HepG2 (cell line): ENCODE data around the gene PA2G4. TPM values are rescaled to one million over a fixed set of nuclear protein-coding genes. Genes with fewer than 3 reads are reported as not detected.

ENCODE experiments used
- ATAC-seq: fragments of 200-7000 bp; cut with Tn5 transposase; 3 replicates; pipeline ENCODE4 v1.9.1; 2020; ENCODE audit warnings: mild to moderate bottlenecking, moderate library complexity
- BruUV-seq: library from RNA; stranded (reverse); fragments of 400-500 nt; replicated peaks from 2 replicates; lab custom pipeline; 2021; lab: Mats Ljungman, UMichigan
- CTCF ChIA-PET: fragments of 300-600 bp; formaldehyde crosslinking; extraction: SDS; loops from one replicate; lab custom pipeline; 2021; ENCODE audit warnings: low total read pairs, inconsistent platforms, low intra/inter-chr PET ratio; lab: Yijun Ruan, JAX
- POLR2A ChIA-PET: fragments of 350-600 bp; sonication (Branson Sonifier 250); formaldehyde crosslinking; loops from one replicate; lab custom pipeline; 2020; ENCODE audit warnings: antibody characterized with exemption, inconsistent platforms; lab: Yijun Ruan, JAX
- DNase-seq: peaks from one replicate; pipeline ENCODE4 v3.0.0-alpha.2; 2015; ENCODE audit warnings: low spot score
- FAIRE-seq: peaks from 3 replicates; lab custom pipeline; 2011; peaks lifted over from hg19 to GRCh38; lab: Jason Lieb, UNC
- H2AFZ ChIP-seq: one replicate; pipeline ENCODE4 v1.6.1; 2011; ENCODE audit warnings: low read length, inconsistent platforms
- H3K27ac ChIP-seq: fragments of 300-600 bp; 3 replicates; pipeline ENCODE4 v1.8.0; 2011; ENCODE audit warnings: mixed run types, mild to moderate bottlenecking, mixed read lengths, low read length, inconsistent platforms; ENCODE audit not compliant: insufficient read depth; ENCODE audit errors: extremely low read length
- H3K27me3 ChIP-seq, 2 experiments: fragments of 200-600 bp in 1 of 2; 2 replicates in 1 of 2; 3 replicates in 1 of 2; pipeline versions ENCODE4 v1.6.0 to v1.8.0; 2011; ENCODE audit warnings: low read length in 2 of 2, mild to moderate bottlenecking in 2 of 2, moderate library complexity in 2 of 2, inconsistent platforms in 1 of 2; ENCODE audit not compliant: insufficient read depth in 2 of 2, control insufficient read depth in 1 of 2
- H3K36me3 ChIP-seq, 2 experiments: fragments of 200-600 bp in 1 of 2; replicated peaks in 1 of 2; 2 replicates in 1 of 2; 3 replicates in 1 of 2; pipeline versions ENCODE4 v1.5.1 to v1.8.0; 2011; ENCODE audit warnings: low read length in 2 of 2, inconsistent platforms in 1 of 2; ENCODE audit not compliant: insufficient read depth in 2 of 2, control insufficient read depth in 1 of 2
- H3K4me1 ChIP-seq: 2 replicates; pipeline ENCODE4 v1.5.1; 2012; ENCODE audit warnings: low read length, inconsistent platforms; ENCODE audit not compliant: insufficient read depth
- H3K4me2 ChIP-seq: 2 replicates; pipeline ENCODE4 v1.6.0; 2011; ENCODE audit warnings: low read depth, low read length, inconsistent platforms
- H3K4me3 ChIP-seq, 3 experiments: fragments of 200-600 bp in 1 of 3; sonication (generic), shearing (Covaris generic) in 1 of 3; replicated peaks in 1 of 3; 2 replicates each; pipeline ENCODE4 v1.5.1; 2011 to 2016; ENCODE audit warnings: low read length in 3 of 3, inconsistent platforms in 2 of 3, low read depth in 2 of 3, mild to moderate bottlenecking in 2 of 3, control low read depth in 1 of 3, mixed read lengths in 1 of 3; ENCODE audit not compliant: insufficient read depth in 1 of 3
- H3K79me2 ChIP-seq: one replicate; pipeline ENCODE4 v1.6.1; 2011; ENCODE audit warnings: low read length, inconsistent platforms; ENCODE audit not compliant: insufficient read depth
- H3K9ac ChIP-seq: 2 replicates; pipeline ENCODE4 v1.6.0; 2011; ENCODE audit warnings: mild to moderate bottlenecking, low read depth, low read length, inconsistent platforms; ENCODE audit not compliant: insufficient read depth
- H3K9me3 ChIP-seq: 2 replicates; pipeline ENCODE4 v1.5.1; 2012; ENCODE audit warnings: mild to moderate bottlenecking, low read length
- H4K20me1 ChIP-seq: 2 replicates; pipeline ENCODE4 v1.6.0; 2011; ENCODE audit warnings: inconsistent platforms, mild to moderate bottlenecking, low read length, moderate library complexity; ENCODE audit not compliant: insufficient read depth
- ARID2 ChIP-seq: sonication (generic); formaldehyde crosslinking; IDR thresholded peaks from 2 replicates; pipeline ENCODE4 v1.8.1; 2022; ENCODE audit warnings: mild to moderate bottlenecking, missing genetic modification reagents, borderline replicate concordance
- SP1 ChIP-seq, 2 experiments: fragments of 450-650 bp in 1 of 2; sonication (generic) in 1 of 2; formaldehyde crosslinking in 1 of 2; IDR thresholded peaks; 2 replicates each; pipeline versions ENCODE4 v1.4.0 to v1.6.1; 2016 to 2020; ENCODE audit warnings: missing genetic modification reagents in 1 of 2
- TBP ChIP-seq: sonication (generic); formaldehyde crosslinking; IDR thresholded peaks from 2 replicates; pipeline ENCODE4 v1.5.0; 2020; ENCODE audit warnings: missing genetic modification reagents
- TFE3 ChIP-seq: IDR thresholded peaks from 2 replicates; pipeline ENCODE4 v1.6.1; 2016
- ZBTB3 ChIP-seq: sonication (generic); formaldehyde crosslinking; IDR thresholded peaks from 2 replicates; pipeline ENCODE4 v1.4.0; 2020; ENCODE audit warnings: low read depth, mild to moderate bottlenecking, moderate library complexity, missing genetic modification reagents, borderline replicate concordance
- ZNF256 ChIP-seq: sonication (generic); formaldehyde crosslinking; conservative IDR thresholded peaks from 2 replicates; pipeline ENCODE4 v1.4.0; 2020; ENCODE audit warnings: missing genetic modification reagents
- ZNF441 ChIP-seq: sonication (generic); formaldehyde crosslinking; IDR thresholded peaks from 2 replicates; pipeline ENCODE4 v1.7.0; 2021; ENCODE audit warnings: missing genetic modification reagents, borderline replicate concordance
- ZNF543 ChIP-seq: sonication (generic); formaldehyde crosslinking; IDR thresholded peaks from 2 replicates; pipeline ENCODE4 v1.4.0; 2020; ENCODE audit warnings: mild to moderate bottlenecking, missing genetic modification reagents
- ZNF574 ChIP-seq: sonication (generic); formaldehyde crosslinking; IDR thresholded peaks from 2 replicates; pipeline ENCODE4 v1.4.0; 2020; ENCODE audit warnings: missing genetic modification reagents
- WGBS: methylation state at CpG from one replicate; pipeline ENCODE4 v1.1.6; 2017; ENCODE audit warnings: low lambda C conversion rate; 5-methylcytosine and 5-hydroxymethylcytosine counted together
- in situ Hi-C: cut with HindIII; loops from 2 replicates; pipeline ENCODE4 v1.10.0; 2017; ENCODE audit warnings: low pct_unique_long_range_greater_than_20kb; ENCODE audit not compliant: extremely low pct_ligation_motif_present
- intact Hi-C: fragments of 100-400 bp; cut with micrococcal nuclease; formaldehyde crosslinking; loops from one replicate; pipeline ENCODE4 v1.10.0; 2022; ENCODE audit not compliant: unreplicated experiment
- polyA plus RNA-seq, 8 experiments: library from polyadenylated mRNA; depleted of rRNA in 3 of 8; stranded (reverse) in 7 of 8; unstranded in 1 of 8; fragments of >200 nt; fragmentation: Illumina TruSeq in 4 of 8; extraction: Trizol in 4 of 8; gene quantifications; 2 replicates each; pipeline versions ENCODE4 v1.2.1 to v1.2.3, GENCODE V29; 2011 to 2016; ENCODE audit warnings: low read depth in 4 of 8, missing spikeins in 1 of 8, mixed read lengths in 1 of 8; ENCODE audit not compliant: insufficient read depth in 1 of 8
- total RNA-seq, 5 experiments: library from RNA; depleted of rRNA; stranded (reverse); fragments of >200 nt; fragmentation: Illumina TruSeq; extraction: Trizol; gene quantifications; 2 replicates each; pipeline ENCODE4 v1.2.3, GENCODE V29; 2016; ENCODE audit warnings: low read depth in 1 of 5
- TF ChIP-seq, protein P1 (sequence below): sonication (generic); formaldehyde crosslinking; IDR thresholded peaks from 2 replicates; pipeline ENCODE4 v1.8.0; 2022; ENCODE audit warnings: mild to moderate bottlenecking, missing genetic modification reagents, borderline replicate concordance
- TF ChIP-seq, protein P2 (sequence below): sonication (generic); formaldehyde crosslinking; IDR thresholded peaks from 2 replicates; pipeline ENCODE4 v1.5.0; 2020; ENCODE audit warnings: mild to moderate bottlenecking, missing genetic modification reagents

Gene PA2G4
- total and polyA plus RNA-seq, 2 of the 13 experiments (the other 11 are each of a cell fraction or from before 2014, with no cell fraction given) = 147 to 240 TPM

GRCh38 chr12:56127888-56128669 lies 23.7 kb downstream of the PA2G4 start, which contains the start of gene ESYT1:
ESYT1 (plus strand) TSS chr12:56128267; CDS start chr12:56128320, 53 bp downstream.
- Histone ChIP-seq H3K4me1 (peaks cover 61% of the 10 kb centered on the region), H3K27me3 (no peaks in the 10 kb centered on the region), H3K9me3 (no peaks in the 10 kb centered on the region), H2AFZ (peak within 1 kb of the TSS; percentile 31), H3K27ac (peak within 1 kb of the TSS; percentile 65), H3K9ac (peak within 1 kb of the TSS; percentile 80), H3K4me3 (peak within 1 kb of the TSS; percentile 72 to 89 (median 83)), H3K79me2 (peaks cover 17% of the 10 kb centered on the region), H4K20me1 (no peaks in the 10 kb centered on the region), H3K36me3 (peaks cover 10 to 25% of the 10 kb centered on the region in 2 experiments), H3K4me2 (peak within 1 kb of the TSS; percentile 87)
- peak; percentile 100 for FAIRE-seq
- 1% methylated on average over 18 of the region's 49 CpGs for WGBS
- peak; percentile 90 for ATAC-seq
- POLR2A ChIA-PET = interaction anchor here (0.5 to 3.8 kb wide), 32 partner anchors 10 to 624 kb away, joined by 3 to 58 read pairs (median 5); partner anchors contain the start of genes CNPY2, COQ10A, ERBB3 and GLS2
- intact Hi-C loops (loop anchor here (2.0 kb wide), 2 partner anchors 31 to 61 kb away; partner anchors contain the start of genes MYL6 and SMARCC2), in situ Hi-C loops (loop anchor here (5.0 kb wide), 1 partner anchor 59 kb away; the partner anchor contains the start of gene SMARCC2)
- peak; percentile 100 for DNase-seq
- BruUV-seq = TSS peak; percentile 61
- CTCF ChIA-PET = interaction anchor here (1.2 to 4.2 kb wide), 2 partner anchors 62 to 94 kb away, joined by 3 to 24 read pairs; partner anchors contain the start of gene SMARCC2
- TF ChIP-seq ZBTB3 (CRISPR knock-in tag) = peak; percentile 75; the same call in 1 of the 2 replicates
- TF ChIP-seq ZNF574 = peak; percentile 57; the same call in 1 of the 2 replicates
- TF ChIP-seq ZNF441 = 0 out of 2 replicates have a peak, but pooled peaks have one; percentile 27
- peak; percentile 65 for TF ChIP-seq ZNF543 (CRISPR knock-in tag)
- TF ChIP-seq SP1 (IDR thresholded peaks at IDR 0.05) = no peak
- TF ChIP-seq SP1 (CRISPR knock-in tag; IDR thresholded peaks at IDR 0.05) = peak; percentile 80; the same call in 1 of the 2 replicates
- TF ChIP-seq, protein P1, sequence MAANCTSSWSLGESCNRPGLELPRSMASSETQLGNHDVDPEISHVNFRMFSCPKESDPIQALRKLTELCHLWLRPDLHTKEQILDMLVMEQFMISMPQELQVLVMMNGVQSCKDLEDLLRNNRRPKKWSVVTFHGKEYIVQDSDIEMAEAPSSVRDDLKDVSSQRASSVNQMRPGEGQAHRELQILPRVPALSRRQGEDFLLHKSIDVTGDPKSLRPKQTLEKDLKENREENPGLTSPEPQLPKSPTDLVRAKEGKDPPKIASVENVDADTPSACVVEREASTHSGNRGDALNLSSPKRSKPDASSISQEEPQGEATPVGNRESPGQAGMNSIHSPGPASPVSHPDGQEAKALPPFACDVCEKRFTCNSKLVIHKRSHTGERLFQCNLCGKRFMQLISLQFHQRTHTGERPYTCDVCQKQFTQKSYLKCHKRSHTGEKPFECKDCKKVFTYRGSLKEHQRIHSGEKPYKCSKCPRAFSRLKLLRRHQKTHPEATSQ = no peak
- TF ChIP-seq TBP (CRISPR knock-in tag) = no peak
- TF ChIP-seq TFE3 (CRISPR knock-in tag) = peak; percentile 55; the same call in 1 of the 2 replicates
- TF ChIP-seq ARID2 = no peak
- TF ChIP-seq, protein P2, sequence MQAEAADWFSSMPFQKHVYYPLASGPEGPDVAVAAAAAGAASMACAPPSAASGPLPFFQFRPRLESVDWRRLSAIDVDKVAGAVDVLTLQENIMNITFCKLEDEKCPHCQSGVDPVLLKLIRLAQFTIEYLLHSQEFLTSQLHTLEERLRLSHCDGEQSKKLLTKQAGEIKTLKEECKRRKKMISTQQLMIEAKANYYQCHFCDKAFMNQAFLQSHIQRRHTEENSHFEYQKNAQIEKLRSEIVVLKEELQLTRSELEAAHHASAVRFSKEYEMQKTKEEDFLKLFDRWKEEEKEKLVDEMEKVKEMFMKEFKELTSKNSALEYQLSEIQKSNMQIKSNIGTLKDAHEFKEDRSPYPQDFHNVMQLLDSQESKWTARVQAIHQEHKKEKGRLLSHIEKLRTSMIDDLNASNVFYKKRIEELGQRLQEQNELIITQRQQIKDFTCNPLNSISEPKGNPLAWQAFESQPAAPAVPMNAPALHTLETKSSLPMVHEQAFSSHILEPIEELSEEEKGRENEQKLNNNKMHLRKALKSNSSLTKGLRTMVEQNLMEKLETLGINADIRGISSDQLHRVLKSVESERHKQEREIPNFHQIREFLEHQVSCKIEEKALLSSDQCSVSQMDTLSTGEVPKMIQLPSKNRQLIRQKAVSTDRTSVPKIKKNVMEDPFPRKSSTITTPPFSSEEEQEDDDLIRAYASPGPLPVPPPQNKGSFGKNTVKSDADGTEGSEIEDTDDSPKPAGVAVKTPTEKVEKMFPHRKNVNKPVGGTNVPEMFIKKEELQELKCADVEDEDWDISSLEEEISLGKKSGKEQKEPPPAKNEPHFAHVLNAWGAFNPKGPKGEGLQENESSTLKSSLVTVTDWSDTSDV (CRISPR knock-in tag) = 0 out of 2 replicates have a peak, but pooled peaks have one; percentile 55
- peak; percentile 64; the same call in 1 of the 2 replicates for TF ChIP-seq ZNF256
